ENCODE results near the gene RFX1.

DNA sequence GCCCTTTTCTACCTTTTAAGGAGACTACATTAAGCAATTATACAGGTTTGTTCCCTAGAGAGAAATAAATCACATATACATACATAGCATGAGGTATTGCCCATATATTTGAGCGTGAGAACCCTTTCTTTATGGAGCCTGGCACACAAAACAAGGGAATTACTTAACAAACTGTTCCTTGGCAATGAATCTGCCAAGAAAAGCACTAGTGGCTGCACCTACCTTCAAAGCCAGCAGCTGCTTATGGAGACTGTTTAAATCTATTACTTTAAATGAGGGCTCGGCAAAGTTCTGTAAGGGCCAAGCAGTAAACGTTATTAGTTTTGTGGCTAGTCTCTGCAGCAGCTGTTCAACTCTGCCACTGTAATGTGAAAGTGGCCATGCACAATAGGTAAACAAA lies 7.0 kb downstream of the RFX1 start:
- TF ChIP-seq ZNF501 (CRISPR knock-in tag; IDR thresholded peaks at IDR 0.05): no peak
- no peak for TF ChIP-seq FOXM1 (CRISPR knock-in tag; IDR thresholded peaks at IDR 0.05)
- TF ChIP-seq SIN3A (IDR thresholded peaks at IDR 0.05; ENCODE audit: borderline replicate concordance, low read depth, low read length): no peak
- no peak for TF ChIP-seq IKZF5 (CRISPR knock-in tag; IDR thresholded peaks at IDR 0.05)
- TF ChIP-seq NCOA2 (CRISPR knock-in tag; IDR thresholded peaks at IDR 0.05): no peak
- TF ChIP-seq POLR2A (IDR thresholded peaks at IDR 0.05; ENCODE audit: insufficient read depth in 1 of 2, low read depth in 2 of 2, low read length in 2 of 2): no peak
- TF ChIP-seq PRPF4 (IDR thresholded peaks at IDR 0.05; ENCODE audit: low read depth, low read length, poor library complexity, severe bottlenecking): no peak
- TF ChIP-seq ARID4A (CRISPR knock-in tag; IDR thresholded peaks at IDR 0.05; ENCODE audit: borderline replicate concordance): no peak
- no peak for TF ChIP-seq ZFX (CRISPR knock-in tag; IDR thresholded peaks at IDR 0.05; ENCODE audit: low read depth)
- TF ChIP-seq ZSCAN30 (CRISPR knock-in tag; IDR thresholded peaks at IDR 0.05): no peak
- TF ChIP-seq ZMYM2 (CRISPR knock-in tag; IDR thresholded peaks at IDR 0.05): no peak
- no peak for TF ChIP-seq RARG (CRISPR knock-in tag; IDR thresholded peaks at IDR 0.05; ENCODE audit: low read depth)
- TF ChIP-seq, protein P1, sequence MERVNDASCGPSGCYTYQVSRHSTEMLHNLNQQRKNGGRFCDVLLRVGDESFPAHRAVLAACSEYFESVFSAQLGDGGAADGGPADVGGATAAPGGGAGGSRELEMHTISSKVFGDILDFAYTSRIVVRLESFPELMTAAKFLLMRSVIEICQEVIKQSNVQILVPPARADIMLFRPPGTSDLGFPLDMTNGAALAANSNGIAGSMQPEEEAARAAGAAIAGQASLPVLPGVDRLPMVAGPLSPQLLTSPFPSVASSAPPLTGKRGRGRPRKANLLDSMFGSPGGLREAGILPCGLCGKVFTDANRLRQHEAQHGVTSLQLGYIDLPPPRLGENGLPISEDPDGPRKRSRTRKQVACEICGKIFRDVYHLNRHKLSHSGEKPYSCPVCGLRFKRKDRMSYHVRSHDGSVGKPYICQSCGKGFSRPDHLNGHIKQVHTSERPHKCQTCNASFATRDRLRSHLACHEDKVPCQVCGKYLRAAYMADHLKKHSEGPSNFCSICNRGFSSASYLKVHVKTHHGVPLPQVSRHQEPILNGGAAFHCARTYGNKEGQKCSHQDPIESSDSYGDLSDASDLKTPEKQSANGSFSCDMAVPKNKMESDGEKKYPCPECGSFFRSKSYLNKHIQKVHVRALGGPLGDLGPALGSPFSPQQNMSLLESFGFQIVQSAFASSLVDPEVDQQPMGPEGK (CRISPR knock-in tag; IDR thresholded peaks at IDR 0.05): no peak
